NOMO-1 (cell line): ENCODE measurements around the gene PUS7L.
A peak's percentile ranks its signal among the peaks of the same experiment; 100 is the strongest.

Experiments used
- DNase-seq, 2 experiments: peaks; one replicate each; lab custom pipeline; 2025; ENCODE audit not compliant: unreplicated experiment in 2 of 2; lab: John Stamatoyannopoulos, UW

Gene PUS7L, protein sequence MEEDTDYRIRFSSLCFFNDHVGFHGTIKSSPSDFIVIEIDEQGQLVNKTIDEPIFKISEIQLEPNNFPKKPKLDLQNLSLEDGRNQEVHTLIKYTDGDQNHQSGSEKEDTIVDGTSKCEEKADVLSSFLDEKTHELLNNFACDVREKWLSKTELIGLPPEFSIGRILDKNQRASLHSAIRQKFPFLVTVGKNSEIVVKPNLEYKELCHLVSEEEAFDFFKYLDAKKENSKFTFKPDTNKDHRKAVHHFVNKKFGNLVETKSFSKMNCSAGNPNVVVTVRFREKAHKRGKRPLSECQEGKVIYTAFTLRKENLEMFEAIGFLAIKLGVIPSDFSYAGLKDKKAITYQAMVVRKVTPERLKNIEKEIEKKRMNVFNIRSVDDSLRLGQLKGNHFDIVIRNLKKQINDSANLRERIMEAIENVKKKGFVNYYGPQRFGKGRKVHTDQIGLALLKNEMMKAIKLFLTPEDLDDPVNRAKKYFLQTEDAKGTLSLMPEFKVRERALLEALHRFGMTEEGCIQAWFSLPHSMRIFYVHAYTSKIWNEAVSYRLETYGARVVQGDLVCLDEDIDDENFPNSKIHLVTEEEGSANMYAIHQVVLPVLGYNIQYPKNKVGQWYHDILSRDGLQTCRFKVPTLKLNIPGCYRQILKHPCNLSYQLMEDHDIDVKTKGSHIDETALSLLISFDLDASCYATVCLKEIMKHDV

GRCh38 chr12:43758728-43759563 lies at the start of gene PUS7L, which contains the start of gene IRAK4:
TSS of gene PUS7L (minus strand) at chr12:43758790. CDS start at chr12:43755245, 3,545 bp downstream.
TSS of gene IRAK4 (plus strand) at chr12:43758951. CDS start at chr12:43768112, 9,161 bp downstream.
- DNase-seq: peak; percentile 95 to 98

DNA sequence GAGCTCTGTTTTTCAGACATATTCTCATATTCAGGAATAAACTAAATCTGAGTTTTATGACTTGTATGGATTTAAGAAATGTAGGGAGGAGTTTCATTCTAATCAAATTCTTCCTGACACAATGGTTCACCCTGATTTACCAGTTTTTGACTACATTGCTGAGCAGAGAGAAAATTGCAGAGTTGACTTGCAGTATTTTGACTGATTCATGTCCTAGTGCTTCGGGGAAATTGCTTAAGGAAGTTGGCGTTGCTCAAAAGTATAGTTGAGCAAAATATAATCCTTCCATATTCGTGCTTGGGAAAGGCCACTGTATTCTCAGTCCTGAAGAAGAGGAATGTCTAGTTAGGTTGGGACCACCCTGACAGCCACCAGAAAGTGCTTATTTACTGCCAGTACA lies 48.8 kb upstream of the PUS7L start:
- DNase-seq: peak; percentile 33 to 54

- no peak for DNase-seq
Observed at GRCh38 chr12:43806737-43807072, 48.1 kb upstream of the PUS7L start.

- DNase-seq: peak; percentile 78 to 91
Observed at GRCh38 chr12:43805860-43806736, 47.5 kb upstream of the PUS7L start, which contains the start of gene TWF1. TSS of gene TWF1 (minus strand) at chr12:43806317. CDS start at chr12:43806245, 72 bp downstream.

GRCh38 chr12:43805149-43805859 lies 46.7 kb upstream of the PUS7L start:
- peak in 1 of 2 experiments; percentile 25 for DNase-seq

DNA sequence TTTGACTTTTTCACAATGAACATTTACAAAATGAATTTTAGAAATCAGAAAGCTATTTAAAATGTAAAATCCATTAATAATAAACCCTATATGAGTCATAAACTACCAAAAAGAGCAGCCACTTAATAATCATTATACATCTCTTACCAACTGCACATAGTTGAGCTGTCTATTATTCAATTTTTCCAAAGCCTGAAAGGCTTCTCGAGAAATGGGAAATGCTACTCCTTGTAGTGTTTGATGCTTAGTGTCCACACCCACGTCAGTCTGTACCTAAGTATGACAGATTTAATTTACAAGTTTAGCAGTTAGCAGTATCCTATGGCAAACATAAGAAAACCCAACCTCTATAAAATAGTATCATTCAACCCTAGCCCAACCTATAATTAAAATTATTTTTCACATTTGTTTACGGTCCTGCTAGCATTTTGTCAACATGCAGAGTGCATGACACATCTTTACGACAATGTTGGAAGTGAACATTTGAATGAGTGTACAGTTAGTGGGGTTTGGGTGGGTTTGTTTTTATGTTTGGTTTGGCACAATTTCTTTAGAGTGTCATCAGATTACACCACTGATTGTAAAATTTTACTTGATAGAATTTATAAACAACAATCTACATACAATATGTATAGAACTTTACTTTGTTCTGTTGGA lies 39.1 kb upstream of the PUS7L start:
- no peak for DNase-seq

- peak; percentile 6 to 52 for DNase-seq
Observed at GRCh38 chr12:43795716-43796280, 37.2 kb upstream of the PUS7L start.

DNA sequence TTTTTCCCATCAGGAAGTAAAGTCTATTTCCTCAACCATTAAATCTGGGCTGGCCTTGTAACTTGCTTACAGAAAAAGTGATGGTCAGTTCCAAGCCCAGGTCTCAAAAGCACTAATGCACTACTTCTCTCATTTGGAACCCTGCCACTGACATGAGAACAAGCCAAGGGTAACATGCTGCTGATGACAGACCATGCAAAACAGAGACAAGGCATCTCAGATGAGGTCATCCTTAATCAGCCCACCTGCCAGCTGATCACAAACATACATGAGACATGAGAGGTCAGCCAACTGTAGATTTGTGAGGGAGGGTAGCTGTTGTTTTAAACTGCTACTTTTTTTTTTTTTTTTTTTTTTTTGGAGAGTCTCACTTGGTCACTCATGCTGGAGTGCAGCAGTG lies 31.4 kb upstream of the PUS7L start:
- DNase-seq: no peak

GRCh38 chr12:43786899-43787693 lies 28.5 kb upstream of the PUS7L start:
- DNase-seq: no peak

DNA sequence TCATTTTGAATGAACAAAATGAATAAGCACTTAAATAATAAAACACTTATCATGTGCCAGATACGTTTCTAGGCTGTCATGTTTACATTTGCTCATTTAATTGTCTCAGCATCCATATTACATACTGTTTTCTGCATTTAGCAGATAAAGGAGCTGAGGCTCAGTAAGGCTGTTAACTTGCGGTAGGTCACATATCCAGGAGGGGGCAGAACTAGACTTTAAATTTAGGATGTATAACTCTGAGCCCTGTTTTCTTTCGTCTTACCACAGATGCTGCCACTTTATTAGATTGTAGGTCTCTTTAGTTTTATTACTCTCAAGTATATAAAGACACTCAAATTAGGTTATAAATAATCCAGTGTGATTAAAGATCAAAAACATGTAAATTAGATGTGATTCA lies 17.9 kb upstream of the PUS7L start:
- peak in 1 of 2 experiments; percentile 20 for DNase-seq

GRCh38 chr12:43766291-43766690 lies 7.7 kb upstream of the PUS7L start:
- no peak for DNase-seq

- no peak for DNase-seq
Observed at GRCh38 chr12:43764528-43764927, 5.9 kb upstream of the PUS7L start.

DNA sequence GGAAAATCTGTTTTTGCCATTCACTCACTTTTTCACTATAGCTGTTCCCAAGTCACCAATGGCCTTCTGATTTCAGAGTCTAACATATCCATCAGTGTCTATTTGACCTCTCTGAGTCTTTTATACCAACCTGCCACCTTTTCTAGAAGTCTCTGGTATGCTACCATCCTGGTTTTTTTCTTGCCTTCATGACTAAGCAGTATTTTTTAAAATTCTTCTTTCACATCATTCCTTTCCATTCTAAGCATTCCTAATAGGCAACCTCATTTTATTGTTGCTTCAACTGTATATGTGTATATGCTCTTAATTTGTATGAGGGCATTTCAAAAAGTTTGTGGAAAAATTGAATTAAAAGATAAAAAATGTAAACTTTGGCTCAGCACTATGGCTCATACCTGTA lies 5.2 kb upstream of the PUS7L start:
- DNase-seq: no peak

- DNase-seq: peak in 1 of 2 experiments; percentile 27
Observed at GRCh38 chr12:43762596-43762995, 4.0 kb upstream of the PUS7L start.

- DNase-seq: no peak
Observed at GRCh38 chr12:43761500-43761899, 2.9 kb upstream of the PUS7L start.

DNA sequence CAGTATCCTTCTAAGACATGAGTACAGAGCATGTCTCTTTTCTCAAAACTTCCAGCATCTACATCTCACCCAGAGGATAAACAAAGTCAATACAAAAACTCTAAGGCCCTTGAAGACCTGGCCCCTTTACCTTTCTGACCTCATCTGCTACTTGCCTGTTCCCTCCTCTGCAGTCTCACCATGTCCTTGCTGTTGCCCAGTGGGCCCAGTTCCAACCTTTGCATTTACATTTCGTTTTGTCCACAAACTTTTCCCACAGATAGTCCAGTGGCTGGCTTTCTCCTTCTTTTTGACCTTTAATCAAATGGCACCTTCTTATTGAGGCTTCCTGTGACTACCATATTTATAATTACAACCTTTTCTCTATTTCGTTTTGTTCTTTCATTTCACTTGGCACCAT lies 1.8 kb upstream of the PUS7L start:
- DNase-seq: no peak

DNA sequence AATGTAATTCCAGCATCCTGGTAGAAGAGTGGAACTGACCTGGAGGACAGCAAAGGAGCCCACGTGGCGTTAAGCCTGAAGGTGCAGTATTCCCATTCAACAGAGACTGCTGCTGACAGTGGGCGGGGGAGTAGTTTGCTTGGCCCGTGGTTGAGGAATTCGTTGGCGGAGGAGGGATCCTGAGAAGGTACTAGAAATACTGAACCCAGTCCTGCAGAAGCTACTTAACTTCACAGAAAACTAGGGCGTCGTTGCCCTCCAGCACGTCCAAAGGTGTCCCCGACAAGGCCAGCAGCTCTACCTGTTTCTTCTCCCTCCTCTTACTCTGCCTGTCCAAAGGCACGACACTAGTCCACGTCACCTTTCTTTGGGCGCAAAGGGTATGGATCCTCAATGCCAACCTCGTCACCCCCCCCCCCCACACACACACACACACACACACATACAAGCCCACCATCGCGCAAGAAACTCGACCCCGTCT lies 303 bp downstream of the PUS7L start:
- DNase-seq: no peak

- no peak for DNase-seq
Observed at GRCh38 chr12:43754015-43754414, 4.6 kb downstream of the PUS7L start.
